ENCODE data around the gene BBS4. TPM values are rescaled to one million over a fixed set of nuclear protein-coding genes. Genes with fewer than 3 reads are reported as not detected.

The BBS4 gene
- total and polyA plus RNA-seq, 2 of the 4 experiments (the other 2 are of a cell fraction), result 15.8 to 21.0 TPM

- Histone ChIP-seq H3K36me3 (ENCODE audit: control insufficient read depth, insufficient read depth, low read length) (peaks cover 41% of the 10 kb centered on the region), H3K56ac (ENCODE audit: extremely low read depth, insufficient read depth, low read length) (0 out of 2 replicates have a peak overlapping the region, but pooled peaks have one; percentile 2), H4K8ac (ENCODE audit: low read depth in 2 of 2, low read length in 2 of 2) (peak overlapping the region in 1 of 2 experiments; percentile 22; a peak in 1 of 4 replicates), H2AK9ac (replicated peaks; ENCODE audit: low read depth, low read length, poor library complexity) (no peak overlapping the region), H3K14ac (replicated peaks; ENCODE audit: low read depth, low read length) (peak overlapping the region; percentile 57), H3K9me1 (ENCODE audit: insufficient read depth, low read length) (peaks cover 23% of the 10 kb centered on the region), H4K5ac (ENCODE audit: low read depth, low read length) (no peak overlapping the region), H3K4me2 (ENCODE audit: low read depth, low read length) (peak overlapping the region; percentile 7; the same call in 1 of the 2 replicates), H2BK15ac (ENCODE audit: low read depth, low read length) (0 out of 3 replicates have a peak overlapping the region, but pooled peaks have one; percentile 59), H3K23ac (ENCODE audit: low read depth, low read length) (peak overlapping the region; percentile 91; the same call in 1 of the 2 replicates), H2AFZ (replicated peaks; ENCODE audit: low read length, poor library complexity) (no peak overlapping the region), H3K4me3 (ENCODE audit: insufficient read depth, low read depth, low read length) (no peak overlapping the region), H2BK120ac (ENCODE audit: low read depth, low read length) (peak overlapping the region; percentile 62), H3K9ac (ENCODE audit: low read depth, low read length) (no peak overlapping the region), H3K27ac (ENCODE audit: insufficient read depth, low read length) (peak overlapping the region; percentile 37; the same call in 1 of the 2 replicates), H4K91ac (ENCODE audit: insufficient read depth, low read depth, low read length) (no peak overlapping the region), H4K20me1 (ENCODE audit: insufficient read depth, low read length) (peaks cover 18% of the 10 kb centered on the region; the same call in 1 of the 2 replicates), H3K4ac (ENCODE audit: low read depth, low read length) (peak overlapping the region; percentile 44; the same call in 1 of the 2 replicates), H3K27me3 (ENCODE audit: control insufficient read depth, insufficient read depth, low read length) (no peaks in the 10 kb centered on the region), H3K18ac (ENCODE audit: low read depth, low read length) (0 out of 2 replicates have a peak overlapping the region, but pooled peaks have one; percentile 8), H3K4me1 (ENCODE audit: control insufficient read depth, insufficient read depth, low read length) (peaks cover 15% of the 10 kb centered on the region), H2AK5ac (ENCODE audit: low read depth, low read length) (peak overlapping the region; percentile 55; the same call in 1 of the 2 replicates), H3K9me3 (ENCODE audit: control insufficient read depth, insufficient read depth, low read length) (no peaks in the 10 kb centered on the region), H2BK20ac (ENCODE audit: low read depth, low read length) (peak overlapping the region; percentile 27; the same call in 1 of the 2 replicates), H3K79me1 (ENCODE audit: low read depth in 1 of 2, low read length in 2 of 2) (peaks cover 14 to 54% of the 10 kb centered on the region in 2 experiments), H2BK5ac (ENCODE audit: low read depth, low read length, poor library complexity, severe bottlenecking) (peak overlapping the region; percentile 18)
- WGBS, 2 experiments (ENCODE audit: extremely low coverage in 2 of 2, insufficient read length in 1 of 2), result 20% methylated on average over 1 of the region's 3 CpGs; no CpG with 5 or more reads in 1 of the 2 experiments
- CTCF ChIA-PET, result interaction anchor here (0.6 to 0.7 kb wide), 2 partner anchors 330 to 406 kb away, joined by 3 to 4 read pairs; no protein-coding TSS in a partner anchor
- in situ Hi-C loops (cut with MboI; ENCODE audit: low sequenced_read_pairs), result no loop called here
- TF ChIP-seq FOS (IDR thresholded peaks at IDR 0.05; ENCODE audit: low read depth, low read length) (peak; percentile 92), CEBPB (IDR thresholded peaks at IDR 0.05; ENCODE audit: low read depth, low read length) (peak; percentile 42; the same call in 1 of the 2 replicates), POLR2A (IDR thresholded peaks at IDR 0.05; ENCODE audit: low read depth, low read length) (no peak), NFE2L2 (IDR thresholded peaks at IDR 0.05; ENCODE audit: low read depth, low read length) (peak; percentile 49; the same call in 1 of the 2 replicates), RFX5 (IDR thresholded peaks at IDR 0.05; ENCODE audit: low read depth, low read length) (no peak), MAFK (IDR thresholded peaks at IDR 0.05; ENCODE audit: low read depth, low read length) (peak; percentile 88), MXI1 (IDR thresholded peaks at IDR 0.05; ENCODE audit: borderline replicate concordance, low read depth, low read length) (no peak), BHLHE40 (IDR thresholded peaks at IDR 0.05; ENCODE audit: low read depth, low read length) (peak; percentile 24; the same call in 1 of the 2 replicates), RAD21 (IDR thresholded peaks at IDR 0.05; ENCODE audit: low read length) (no peak; the same call in 1 of the 2 replicates)
- BruUV-seq (replicated peaks), result no TSS peak
- DNase-seq, result peak; percentile 97
- intact Hi-C loops (cut with micrococcal nuclease), result no loop called here
- dilution Hi-C loops (cut with HindIII; ENCODE audit: low sequenced_read_pairs, unreplicated experiment), result no loop called here
- ATAC-seq (ENCODE audit: low read depth), result peak; percentile 97
- POLR2A ChIA-PET (ENCODE audit: unreplicated experiment), result no interaction called here
Measured at GRCh38 chr15:72758182-72758581, 72.2 kb downstream of the BBS4 start.
